GM12891 (cell line): ENCODE data around the gene ARHGAP33.

Experiments used
- POLR2A ChIP-seq: IDR thresholded peaks from 2 replicates; pipeline ENCODE4 v1.6.1; 2011; ENCODE audit warnings: low read depth, low read length, control low read depth
- POLR2AphosphoS5 ChIP-seq: IDR thresholded peaks from 2 replicates; pipeline ENCODE4 v1.6.1; 2011; ENCODE audit warnings: low read depth, low read length, control low read depth
- SPI1 ChIP-seq: IDR thresholded peaks from 2 replicates; pipeline ENCODE4 v1.6.1; 2011; ENCODE audit warnings: low read depth, low read length, control low read depth
- TAF1 ChIP-seq: IDR thresholded peaks from 2 replicates; pipeline ENCODE4 v1.6.1; 2011; ENCODE audit warnings: low read depth, low read length, control low read depth

GRCh38 chr19:35801828-35802227, 26.5 kb downstream of the ARHGAP33 start:
- TF ChIP-seq POLR2AphosphoS5, result no peak
- TF ChIP-seq SPI1, result no peak
- no peak for TF ChIP-seq POLR2A
- TF ChIP-seq TAF1, result no peak
